B cell (primary cell): ENCODE measurements around the gene CDC42. TPM values are rescaled to one million over a fixed set of nuclear protein-coding genes. Genes with fewer than 3 reads are reported as not detected.

Source experiments
- ATAC-seq: fragments of 200-7000 bp; cut with Tn5 transposase; one replicate; pipeline ENCODE4 v1.10.0; 2021; ENCODE audit warnings: low read depth, mild to moderate bottlenecking, moderate number of reproducible peaks, moderate library complexity
- CTCF ChIA-PET: fragments of 350-600 bp; sonication (Branson Sonifier 250); formaldehyde crosslinking; loops from one replicate; lab custom pipeline; 2021; ENCODE audit warnings: antibody characterized with exemption, inconsistent platforms; lab: Charles Lee
- POLR2A ChIA-PET: fragments of 350-600 bp; sonication (Branson Sonifier 250); formaldehyde crosslinking; loops from one replicate; lab custom pipeline; 2021; ENCODE audit warnings: antibody characterized with exemption; lab: Charles Lee
- DNase-seq: peaks from one replicate; pipeline ENCODE4 v3.0.0; 2013
- H2AFZ ChIP-seq: 2 replicates; pipeline ENCODE4 v1.6.1; 2012; ENCODE audit warnings: mild to moderate bottlenecking, low read depth, low read length; ENCODE audit not compliant: insufficient read depth, poor library complexity, severe bottlenecking
- H3K27ac ChIP-seq, 2 donors: 1 replicate in 1 of 2; 2 replicates in 1 of 2; pipeline ENCODE4 v1.5.1; 2012 to 2013; ENCODE audit warnings: low read length in 2 of 2, mild to moderate bottlenecking in 2 of 2, moderate library complexity in 1 of 2
- H3K27me3 ChIP-seq, 4 experiments: fragments of 200-600 bp in 1 of 4; sonication (generic) in 1 of 4; replicated peaks in 1 of 4; 1 replicate in 2 of 4; 2 replicates in 2 of 4; pipeline versions ENCODE4 v1.6.1 to v1.7.0; 2013 to 2016; ENCODE audit warnings: low read length in 3 of 4, mild to moderate bottlenecking in 2 of 4, mixed read lengths in 1 of 4, moderate library complexity in 1 of 4; ENCODE audit not compliant: insufficient read depth in 4 of 4, control insufficient read depth in 3 of 4; ENCODE audit errors: control extremely low read depth in 1 of 4
- H3K36me3 ChIP-seq, 2 experiments: replicated peaks in 1 of 2; 1 replicate in 1 of 2; 2 replicates in 1 of 2; pipeline versions ENCODE4 v1.6.1 to v1.7.1; 2013; ENCODE audit warnings: low read length in 1 of 2; ENCODE audit not compliant: insufficient read depth in 2 of 2, control insufficient read depth in 1 of 2; ENCODE audit errors: control extremely low read depth in 1 of 2, extremely low read depth in 1 of 2
- H3K4me1 ChIP-seq, 2 donors: fragments of 200-600 bp in 1 of 2; sonication (generic) in 1 of 2; 1 replicate in 1 of 2; 2 replicates in 1 of 2; pipeline versions ENCODE4 v1.5.1 to v1.6.1; 2013 to 2017; ENCODE audit warnings: low read length in 2 of 2; ENCODE audit not compliant: control insufficient read depth in 2 of 2, insufficient read depth in 2 of 2
- H3K4me2 ChIP-seq: replicated peaks from 2 replicates; pipeline ENCODE3; 2012; ENCODE audit warnings: mild to moderate bottlenecking, low read depth, low read length; ENCODE audit not compliant: poor library complexity, severe bottlenecking
- H3K4me3 ChIP-seq, 5 experiments: fragments of 200-600 bp in 1 of 5; sonication (generic) in 1 of 5; 1 replicate in 3 of 5; 2 replicates in 2 of 5; pipeline versions ENCODE4 v1.5.1 to v1.7.0; 2011 to 2016; ENCODE audit warnings: low read length in 4 of 5, mild to moderate bottlenecking in 4 of 5, low read depth in 2 of 5, control low read depth in 1 of 5, moderate library complexity in 1 of 5; ENCODE audit not compliant: insufficient read depth in 1 of 5; ENCODE audit errors: control extremely low read depth in 1 of 5, extremely low read depth in 1 of 5
- H3K79me2 ChIP-seq: fragments of 200-600 bp; sonication (generic); one replicate; pipeline ENCODE4 v1.6.0; 2016; ENCODE audit warnings: low read length; ENCODE audit not compliant: control insufficient read depth, insufficient read depth
- H3K9ac ChIP-seq: fragments of 200-600 bp; sonication (generic); 2 replicates; pipeline ENCODE4 v1.6.1; 2017; ENCODE audit warnings: mild to moderate bottlenecking, low read length, moderate library complexity
- H3K9me3 ChIP-seq, 3 donors: one replicate each; pipeline versions ENCODE4 v1.6.1 to v1.7.1; 2013; ENCODE audit warnings: low read length in 2 of 3; ENCODE audit not compliant: control insufficient read depth in 2 of 3, insufficient read depth in 1 of 3; ENCODE audit errors: control extremely low read depth in 1 of 3
- H4K20me1 ChIP-seq: 2 replicates; pipeline ENCODE4 v1.6.0; 2012; ENCODE audit warnings: mild to moderate bottlenecking, low read length; ENCODE audit not compliant: insufficient read depth, control insufficient read depth, poor library complexity, severe bottlenecking
- H3K27ac Mint-ChIP-seq: one replicate; pipeline ENCODE4 v1.8.0; 2021; ENCODE audit warnings: mixed read lengths
- H3K27me3 Mint-ChIP-seq: one replicate; pipeline ENCODE4 v1.8.0; 2021; ENCODE audit warnings: mixed read lengths
- H3K4me1 Mint-ChIP-seq: one replicate; pipeline ENCODE4 v1.8.0; 2021; ENCODE audit warnings: mixed read lengths
- H3K4me3 Mint-ChIP-seq: one replicate; pipeline ENCODE4 v1.8.0; 2021; ENCODE audit warnings: mixed read lengths
- H3K9me3 Mint-ChIP-seq: one replicate; pipeline ENCODE4 v1.8.0; 2022; ENCODE audit warnings: mixed read lengths; ENCODE audit not compliant: insufficient read depth
- CTCF ChIP-seq: fragments of 200-600 bp; IDR thresholded peaks from one replicate; pipeline ENCODE4 v1.8.0; 2022; ENCODE audit warnings: antibody characterized with exemption, mild to moderate bottlenecking
- EZH2 ChIP-seq: IDR thresholded peaks from 2 replicates; pipeline ENCODE4 v1.6.1; 2012; ENCODE audit warnings: borderline replicate concordance, low read depth, mild to moderate bottlenecking, moderate library complexity, low read length; ENCODE audit not compliant: insufficient read depth, poor library complexity, severe bottlenecking
- WGBS: methylation state at CpG from one replicate; pipeline ENCODE4 v1.1.5; 2013; ENCODE audit warnings: missing lambda C conversion rate; ENCODE audit not compliant: insufficient coverage; 5-methylcytosine and 5-hydroxymethylcytosine counted together
- intact Hi-C: fragments of 100-400 bp; cut with micrococcal nuclease; formaldehyde crosslinking; loops from one replicate; pipeline ENCODE4 v1.10.0; 2022
- polyA plus RNA-seq: library from polyadenylated mRNA; depleted of rRNA; stranded (reverse); fragments of >200 nt; gene quantifications from 2 replicates; pipeline ENCODE4 v1.2.3, GENCODE V29; 2012
- total RNA-seq, 2 donors: library from RNA; stranded (reverse); fragments of 120-200 nt in 1 of 2; gene quantifications; 1 replicate in 1 of 2; 2 replicates in 1 of 2; pipeline versions ENCODE4 v1.2.3 to v1.2.4, GENCODE V29; 2013 to 2022

The CDC42 gene
- total and polyA plus RNA-seq, 2 donors (not counting 1 experiment from before 2014, with no cell fraction given) = 111 to 202 TPM

- H3K4me3 ChIP-seq = no peak overlapping the region
- H4K20me1 ChIP-seq = peaks cover 89% of the 10 kb centered on the region
- peaks cover 32% of the 10 kb centered on the region for H3K79me2 ChIP-seq
- peak overlapping the region in 1 of 2 donors; percentile 47 for H3K27ac ChIP-seq
- no peak for DNase-seq
- H3K9me3 Mint-ChIP-seq = no peaks in the 10 kb centered on the region
- H3K4me1 Mint-ChIP-seq = peaks cover 57% of the 10 kb centered on the region
- CTCF ChIA-PET = interaction anchor here (2.2 kb wide), 1 partner anchor 9 kb away, joined by 8 read pairs; no protein-coding TSS in a partner anchor
- H2AFZ ChIP-seq = no peak overlapping the region
- peaks cover 0 to 50% of the 10 kb centered on the region in 2 experiments for H3K36me3 ChIP-seq
- no peak overlapping the region for H3K4me3 Mint-ChIP-seq
- no peaks in the 10 kb centered on the region for H3K9me3 ChIP-seq
- no peak overlapping the region for H3K9ac ChIP-seq
- peaks cover 43 to 54% of the 10 kb centered on the region in 2 donors for H3K4me1 ChIP-seq
- H3K4me2 ChIP-seq = no peak overlapping the region
- intact Hi-C loops = no loop called here
- 92% methylated on average over 15 of the region's 18 CpGs for WGBS
- TF ChIP-seq EZH2 (no peak), CTCF (no peak)
- no peaks in the 10 kb centered on the region for H3K27me3 Mint-ChIP-seq
- peak overlapping the region; percentile 53 for H3K27ac Mint-ChIP-seq
- no peak for ATAC-seq
- H3K27me3 ChIP-seq = no peaks in the 10 kb centered on the region
- POLR2A ChIA-PET = no interaction called here
Observed at GRCh38 chr1:22114083-22115012, 61.8 kb downstream of the CDC42 start.

GRCh38 chr1:22115286-22115685 is 62.8 kb downstream of the CDC42 start:
- peaks cover 89% of the 10 kb centered on the region for H4K20me1 ChIP-seq
- H3K27me3 ChIP-seq = no peaks in the 10 kb centered on the region
- POLR2A ChIA-PET = no interaction called here
- no peak overlapping the region for H3K4me3 Mint-ChIP-seq
- H3K9me3 Mint-ChIP-seq = no peaks in the 10 kb centered on the region
- CTCF ChIA-PET = interaction anchor here (2.2 kb wide), 1 partner anchor 10 kb away, joined by 8 read pairs; no protein-coding TSS in a partner anchor
- TF ChIP-seq EZH2 (no peak), CTCF (no peak)
- 95% methylated on average over 6 of the region's 6 CpGs for WGBS
- DNase-seq = no peak
- no peak overlapping the region for H3K9ac ChIP-seq
- no peaks in the 10 kb centered on the region for H3K27me3 Mint-ChIP-seq
- peak overlapping the region; percentile 3 for H3K4me2 ChIP-seq
- H3K27ac ChIP-seq = peak overlapping the region in 1 of 2 donors; percentile 47
- peaks cover 47 to 63% of the 10 kb centered on the region in 2 donors for H3K4me1 ChIP-seq
- H3K4me1 Mint-ChIP-seq = peaks cover 63% of the 10 kb centered on the region
- no peaks in the 10 kb centered on the region for H3K9me3 ChIP-seq
- peak overlapping the region; percentile 7 for H3K27ac Mint-ChIP-seq
- peaks cover 29% of the 10 kb centered on the region for H3K79me2 ChIP-seq
- H3K4me3 ChIP-seq = no peak overlapping the region
- H3K36me3 ChIP-seq = peaks cover 0 to 48% of the 10 kb centered on the region in 2 experiments
- H2AFZ ChIP-seq = no peak overlapping the region
- intact Hi-C loops = no loop called here
- no peak for ATAC-seq
